ENCODE data around the gene MYO6.
A peak's percentile ranks its signal among the peaks of the same experiment; 100 is the strongest.

The MYO6 gene

DNA sequence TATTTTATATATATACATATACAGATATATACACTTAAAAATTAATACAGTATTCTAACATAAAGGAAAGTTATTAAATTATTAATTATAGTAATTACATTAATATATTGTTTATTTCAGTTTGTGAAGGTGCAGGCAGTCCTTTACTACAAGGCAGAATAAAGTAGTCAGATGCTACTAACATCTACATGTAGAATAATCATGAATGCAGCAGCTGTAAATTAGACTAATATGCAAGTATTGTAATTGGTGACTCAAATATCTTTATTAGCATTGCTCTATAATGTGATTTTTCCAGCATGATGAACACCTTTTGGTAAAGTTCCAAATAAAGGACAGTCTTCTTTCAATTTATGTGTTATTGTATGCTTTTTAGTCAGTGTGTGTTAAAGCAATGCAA lies 17.3 kb downstream of the MYO6 start:
- CTCF ChIA-PET: no interaction called here
- POLR2A ChIA-PET: no interaction called here
- H3K27ac ChIP-seq (ENCODE audit: extremely low read depth, low read depth, low read length): no peak overlapping the region
- TF ChIP-seq SCRT2 (tag by site-specific recombination; IDR thresholded peaks at IDR 0.05): no peak
- no peak for TF ChIP-seq GLI4 (tag by site-specific recombination; IDR thresholded peaks at IDR 0.05)
- H3K36me3 ChIP-seq (ENCODE audit: control insufficient read depth in 2 of 2, insufficient read depth in 1 of 2, low read length in 2 of 2): no peaks in the 10 kb centered on the region
- H3K4me3 ChIP-seq (ENCODE audit: low read depth, low read length): no peak overlapping the region
- H3K4me1 ChIP-seq (ENCODE audit: control insufficient read depth, insufficient read depth, low read length): peaks cover 7% of the 10 kb centered on the region; the same call in 1 of the 2 replicates
- no peaks in the 10 kb centered on the region for H3K9me3 ChIP-seq (ENCODE audit: control insufficient read depth, insufficient read depth, low read depth, low read length)

DNA sequence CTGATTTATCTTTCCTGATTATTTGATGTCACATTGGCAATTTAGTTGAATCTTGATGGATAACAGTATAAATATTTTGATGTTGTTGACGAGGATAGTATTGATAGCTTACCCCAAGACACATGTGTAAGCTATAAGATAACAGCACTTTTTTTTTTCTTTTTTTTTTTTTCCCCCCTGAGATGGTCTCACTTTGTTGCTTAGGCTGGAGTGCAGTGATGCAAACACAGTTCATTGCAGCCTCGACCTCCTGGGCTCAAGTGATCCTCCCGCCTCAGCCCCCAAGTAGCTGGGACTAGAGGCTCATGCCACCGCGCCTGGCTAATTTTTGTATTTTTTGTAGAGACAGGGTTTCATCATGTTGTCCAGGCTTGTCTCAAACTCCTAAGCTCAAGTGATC lies 21.8 kb downstream of the MYO6 start:
- Histone ChIP-seq H3K27ac (ENCODE audit: extremely low read depth, low read depth, low read length) (no peak overlapping the region), H3K9me3 (ENCODE audit: control insufficient read depth, insufficient read depth, low read depth, low read length) (no peaks in the 10 kb centered on the region), H3K36me3 (ENCODE audit: control insufficient read depth in 2 of 2, insufficient read depth in 1 of 2, low read length in 2 of 2) (no peaks in the 10 kb centered on the region), H3K4me3 (ENCODE audit: low read depth, low read length) (no peak overlapping the region), H3K4me1 (ENCODE audit: control insufficient read depth, insufficient read depth, low read length) (peaks cover 33% of the 10 kb centered on the region)
- ChIA-PET CTCF (interaction anchor here (0.7 to 1.3 kb wide), 2 partner anchors 22 to 123 kb away, joined by 3 to 4 read pairs; partner anchors contain the start of gene MYO6), POLR2A (interaction anchor here (0.6 to 1.6 kb wide), 2 partner anchors 22 to 169 kb away, joined by 3 to 4 read pairs; partner anchors contain the start of genes MYO6 and SENP6)
- no peak for TF ChIP-seq ZNF621 (tag by site-specific recombination; IDR thresholded peaks at IDR 0.05)
- no peak for TF ChIP-seq ZNF561 (tag by site-specific recombination; IDR thresholded peaks at IDR 0.05; ENCODE audit: borderline replicate concordance)
- no peak for TF ChIP-seq ZNF843 (tag by site-specific recombination; IDR thresholded peaks at IDR 0.05)
- TF ChIP-seq, protein P1, sequence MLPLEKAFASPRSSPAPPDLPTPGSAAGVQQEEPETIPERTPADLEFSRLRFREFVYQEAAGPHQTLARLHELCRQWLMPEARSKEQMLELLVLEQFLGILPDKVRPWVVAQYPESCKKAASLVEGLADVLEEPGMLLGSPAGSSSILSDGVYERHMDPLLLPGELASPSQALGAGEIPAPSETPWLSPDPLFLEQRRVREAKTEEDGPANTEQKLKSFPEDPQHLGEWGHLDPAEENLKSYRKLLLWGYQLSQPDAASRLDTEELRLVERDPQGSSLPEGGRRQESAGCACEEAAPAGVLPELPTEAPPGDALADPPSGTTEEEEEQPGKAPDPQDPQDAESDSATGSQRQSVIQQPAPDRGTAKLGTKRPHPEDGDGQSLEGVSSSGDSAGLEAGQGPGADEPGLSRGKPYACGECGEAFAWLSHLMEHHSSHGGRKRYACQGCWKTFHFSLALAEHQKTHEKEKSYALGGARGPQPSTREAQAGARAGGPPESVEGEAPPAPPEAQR (tag by site-specific recombination; IDR thresholded peaks at IDR 0.05): no peak
- TF ChIP-seq, protein P2, sequence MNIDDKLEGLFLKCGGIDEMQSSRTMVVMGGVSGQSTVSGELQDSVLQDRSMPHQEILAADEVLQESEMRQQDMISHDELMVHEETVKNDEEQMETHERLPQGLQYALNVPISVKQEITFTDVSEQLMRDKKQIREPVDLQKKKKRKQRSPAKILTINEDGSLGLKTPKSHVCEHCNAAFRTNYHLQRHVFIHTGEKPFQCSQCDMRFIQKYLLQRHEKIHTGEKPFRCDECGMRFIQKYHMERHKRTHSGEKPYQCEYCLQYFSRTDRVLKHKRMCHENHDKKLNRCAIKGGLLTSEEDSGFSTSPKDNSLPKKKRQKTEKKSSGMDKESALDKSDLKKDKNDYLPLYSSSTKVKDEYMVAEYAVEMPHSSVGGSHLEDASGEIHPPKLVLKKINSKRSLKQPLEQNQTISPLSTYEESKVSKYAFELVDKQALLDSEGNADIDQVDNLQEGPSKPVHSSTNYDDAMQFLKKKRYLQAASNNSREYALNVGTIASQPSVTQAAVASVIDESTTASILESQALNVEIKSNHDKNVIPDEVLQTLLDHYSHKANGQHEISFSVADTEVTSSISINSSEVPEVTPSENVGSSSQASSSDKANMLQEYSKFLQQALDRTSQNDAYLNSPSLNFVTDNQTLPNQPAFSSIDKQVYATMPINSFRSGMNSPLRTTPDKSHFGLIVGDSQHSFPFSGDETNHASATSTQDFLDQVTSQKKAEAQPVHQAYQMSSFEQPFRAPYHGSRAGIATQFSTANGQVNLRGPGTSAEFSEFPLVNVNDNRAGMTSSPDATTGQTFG (tag by site-specific recombination; IDR thresholded peaks at IDR 0.05; ENCODE audit: borderline replicate concordance): no peak
- peak; percentile 63 for TF ChIP-seq GLIS1 (tag by site-specific recombination; IDR thresholded peaks at IDR 0.05)
- TF ChIP-seq, protein P3, sequence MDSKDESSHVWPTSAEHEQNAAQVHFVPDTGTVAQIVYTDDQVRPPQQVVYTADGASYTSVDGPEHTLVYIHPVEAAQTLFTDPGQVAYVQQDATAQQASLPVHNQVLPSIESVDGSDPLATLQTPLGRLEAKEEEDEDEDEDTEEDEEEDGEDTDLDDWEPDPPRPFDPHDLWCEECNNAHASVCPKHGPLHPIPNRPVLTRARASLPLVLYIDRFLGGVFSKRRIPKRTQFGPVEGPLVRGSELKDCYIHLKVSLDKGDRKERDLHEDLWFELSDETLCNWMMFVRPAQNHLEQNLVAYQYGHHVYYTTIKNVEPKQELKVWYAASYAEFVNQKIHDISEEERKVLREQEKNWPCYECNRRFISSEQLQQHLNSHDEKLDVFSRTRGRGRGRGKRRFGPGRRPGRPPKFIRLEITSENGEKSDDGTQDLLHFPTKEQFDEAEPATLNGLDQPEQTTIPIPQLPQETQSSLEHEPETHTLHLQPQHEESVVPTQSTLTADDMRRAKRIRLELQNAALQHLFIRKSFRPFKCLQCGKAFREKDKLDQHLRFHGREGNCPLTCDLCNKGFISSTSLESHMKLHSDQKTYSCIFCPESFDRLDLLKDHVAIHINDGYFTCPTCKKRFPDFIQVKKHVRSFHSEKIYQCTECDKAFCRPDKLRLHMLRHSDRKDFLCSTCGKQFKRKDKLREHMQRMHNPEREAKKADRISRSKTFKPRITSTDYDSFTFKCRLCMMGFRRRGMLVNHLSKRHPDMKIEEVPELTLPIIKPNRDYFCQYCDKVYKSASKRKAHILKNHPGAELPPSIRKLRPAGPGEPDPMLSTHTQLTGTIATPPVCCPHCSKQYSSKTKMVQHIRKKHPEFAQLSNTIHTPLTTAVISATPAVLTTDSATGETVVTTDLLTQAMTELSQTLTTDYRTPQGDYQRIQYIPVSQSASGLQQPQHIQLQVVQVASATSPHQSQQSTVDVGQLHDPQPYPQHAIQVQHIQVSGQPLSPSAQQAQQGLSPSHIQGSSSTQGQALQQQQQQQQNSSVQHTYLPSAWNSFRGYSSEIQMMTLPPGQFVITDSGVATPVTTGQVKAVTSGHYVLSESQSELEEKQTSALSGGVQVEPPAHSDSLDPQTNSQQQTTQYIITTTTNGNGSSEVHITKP (tag by site-specific recombination; IDR thresholded peaks at IDR 0.05): 0 out of 2 replicates have a peak, but pooled peaks have one; percentile 13
- TF ChIP-seq, protein P4, sequence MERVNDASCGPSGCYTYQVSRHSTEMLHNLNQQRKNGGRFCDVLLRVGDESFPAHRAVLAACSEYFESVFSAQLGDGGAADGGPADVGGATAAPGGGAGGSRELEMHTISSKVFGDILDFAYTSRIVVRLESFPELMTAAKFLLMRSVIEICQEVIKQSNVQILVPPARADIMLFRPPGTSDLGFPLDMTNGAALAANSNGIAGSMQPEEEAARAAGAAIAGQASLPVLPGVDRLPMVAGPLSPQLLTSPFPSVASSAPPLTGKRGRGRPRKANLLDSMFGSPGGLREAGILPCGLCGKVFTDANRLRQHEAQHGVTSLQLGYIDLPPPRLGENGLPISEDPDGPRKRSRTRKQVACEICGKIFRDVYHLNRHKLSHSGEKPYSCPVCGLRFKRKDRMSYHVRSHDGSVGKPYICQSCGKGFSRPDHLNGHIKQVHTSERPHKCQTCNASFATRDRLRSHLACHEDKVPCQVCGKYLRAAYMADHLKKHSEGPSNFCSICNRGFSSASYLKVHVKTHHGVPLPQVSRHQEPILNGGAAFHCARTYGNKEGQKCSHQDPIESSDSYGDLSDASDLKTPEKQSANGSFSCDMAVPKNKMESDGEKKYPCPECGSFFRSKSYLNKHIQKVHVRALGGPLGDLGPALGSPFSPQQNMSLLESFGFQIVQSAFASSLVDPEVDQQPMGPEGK (tag by site-specific recombination; IDR thresholded peaks at IDR 0.05): peak; percentile 43; the same call in 1 of the 2 replicates
- TF ChIP-seq, protein P5, sequence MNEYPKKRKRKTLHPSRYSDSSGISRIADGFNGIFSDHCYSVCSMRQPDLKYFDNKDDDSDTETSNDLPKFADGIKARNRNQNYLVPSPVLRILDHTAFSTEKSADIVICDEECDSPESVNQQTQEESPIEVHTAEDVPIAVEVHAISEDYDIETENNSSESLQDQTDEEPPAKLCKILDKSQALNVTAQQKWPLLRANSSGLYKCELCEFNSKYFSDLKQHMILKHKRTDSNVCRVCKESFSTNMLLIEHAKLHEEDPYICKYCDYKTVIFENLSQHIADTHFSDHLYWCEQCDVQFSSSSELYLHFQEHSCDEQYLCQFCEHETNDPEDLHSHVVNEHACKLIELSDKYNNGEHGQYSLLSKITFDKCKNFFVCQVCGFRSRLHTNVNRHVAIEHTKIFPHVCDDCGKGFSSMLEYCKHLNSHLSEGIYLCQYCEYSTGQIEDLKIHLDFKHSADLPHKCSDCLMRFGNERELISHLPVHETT (tag by site-specific recombination; IDR thresholded peaks at IDR 0.05): no peak
- TF ChIP-seq ZFP37 (tag by site-specific recombination; IDR thresholded peaks at IDR 0.05): no peak
- TF ChIP-seq YY2 (tag by site-specific recombination; IDR thresholded peaks at IDR 0.05): no peak
- no peak for TF ChIP-seq ZNF530 (tag by site-specific recombination; IDR thresholded peaks at IDR 0.05; ENCODE audit: low read depth)
- TF ChIP-seq ZNF571 (tag by site-specific recombination; IDR thresholded peaks at IDR 0.05): no peak
- TF ChIP-seq ZBTB8A (tag by site-specific recombination; IDR thresholded peaks at IDR 0.05): no peak
- no peak for TF ChIP-seq ZNF10 (tag by site-specific recombination; IDR thresholded peaks at IDR 0.05)
- TF ChIP-seq ZBTB48 (tag by site-specific recombination; IDR thresholded peaks at IDR 0.05): no peak
- no peak for TF ChIP-seq OSR2 (tag by site-specific recombination; IDR thresholded peaks at IDR 0.05)
- TF ChIP-seq ZNF202 (tag by site-specific recombination; IDR thresholded peaks at IDR 0.05; ENCODE audit: borderline replicate concordance): 0 out of 2 replicates have a peak, but pooled peaks have one; percentile 30
- TF ChIP-seq, protein P6, sequence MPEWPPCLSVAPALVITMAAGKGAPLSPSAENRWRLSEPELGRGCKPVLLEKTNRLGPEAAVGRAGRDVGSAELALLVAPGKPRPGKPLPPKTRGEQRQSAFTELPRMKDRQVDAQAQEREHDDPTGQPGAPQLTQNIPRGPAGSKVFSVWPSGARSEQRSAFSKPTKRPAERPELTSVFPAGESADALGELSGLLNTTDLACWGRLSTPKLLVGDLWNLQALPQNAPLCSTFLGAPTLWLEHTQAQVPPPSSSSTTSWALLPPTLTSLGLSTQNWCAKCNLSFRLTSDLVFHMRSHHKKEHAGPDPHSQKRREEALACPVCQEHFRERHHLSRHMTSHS (tag by site-specific recombination; IDR thresholded peaks at IDR 0.05): no peak
- no peak for TF ChIP-seq ZNF2 (tag by site-specific recombination; IDR thresholded peaks at IDR 0.05)
- TF ChIP-seq ZNF132 (tag by site-specific recombination; IDR thresholded peaks at IDR 0.05; ENCODE audit: borderline replicate concordance): no peak
- TF ChIP-seq ZNF335 (tag by site-specific recombination; conservative IDR thresholded peaks at IDR 0.05): no peak
